NCI-H82 (cell line): ENCODE measurements around the gene HNRNPR.
A peak's percentile ranks its signal among the peaks of the same experiment; 100 is the strongest.

ENCODE experiments used
- DNase-seq: peaks from one replicate; lab custom pipeline; 2025; lab: John Stamatoyannopoulos, UW

Gene HNRNPR

DNA sequence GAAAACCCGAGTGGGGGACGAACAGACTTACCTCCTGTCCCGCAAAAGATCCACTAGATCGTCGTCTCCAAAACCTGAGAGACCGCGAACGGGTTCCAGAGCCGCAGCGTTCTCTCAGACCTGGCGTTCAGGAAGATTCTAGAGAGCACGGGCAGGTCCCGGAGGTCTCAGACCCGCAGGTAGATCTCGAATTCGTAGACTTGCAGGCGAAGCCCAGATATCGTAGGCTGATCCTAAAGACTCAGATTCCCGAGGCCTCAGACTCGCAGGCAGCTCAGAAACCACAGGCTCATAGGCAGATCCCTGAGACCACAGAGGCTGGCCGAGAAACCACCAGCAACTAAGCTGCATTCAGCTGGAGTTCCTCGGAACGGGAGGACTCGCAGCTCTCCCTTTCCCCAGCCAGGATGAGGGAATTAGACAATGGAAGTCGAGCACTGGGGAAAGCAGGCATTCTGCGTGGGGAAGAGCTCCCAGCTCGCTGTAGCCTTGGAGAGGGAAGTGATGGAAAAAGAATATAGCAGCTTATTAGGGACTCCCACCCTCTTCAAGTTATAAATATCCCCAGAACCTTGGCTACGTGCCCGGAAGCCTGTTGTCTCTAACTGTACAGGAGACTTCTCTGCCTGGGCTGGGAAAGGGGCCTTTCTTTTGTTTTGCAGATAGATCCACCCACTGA is 25.4 kb upstream of the HNRNPR start, which contains the start of gene ZNF436:
Gene ZNF436, minus strand, starts transcription at position 502 of the 679 bp plus-strand sequence. CDS start 1,831 bp downstream, outside the sequence.
- peak; percentile 91 for DNase-seq

DNA sequence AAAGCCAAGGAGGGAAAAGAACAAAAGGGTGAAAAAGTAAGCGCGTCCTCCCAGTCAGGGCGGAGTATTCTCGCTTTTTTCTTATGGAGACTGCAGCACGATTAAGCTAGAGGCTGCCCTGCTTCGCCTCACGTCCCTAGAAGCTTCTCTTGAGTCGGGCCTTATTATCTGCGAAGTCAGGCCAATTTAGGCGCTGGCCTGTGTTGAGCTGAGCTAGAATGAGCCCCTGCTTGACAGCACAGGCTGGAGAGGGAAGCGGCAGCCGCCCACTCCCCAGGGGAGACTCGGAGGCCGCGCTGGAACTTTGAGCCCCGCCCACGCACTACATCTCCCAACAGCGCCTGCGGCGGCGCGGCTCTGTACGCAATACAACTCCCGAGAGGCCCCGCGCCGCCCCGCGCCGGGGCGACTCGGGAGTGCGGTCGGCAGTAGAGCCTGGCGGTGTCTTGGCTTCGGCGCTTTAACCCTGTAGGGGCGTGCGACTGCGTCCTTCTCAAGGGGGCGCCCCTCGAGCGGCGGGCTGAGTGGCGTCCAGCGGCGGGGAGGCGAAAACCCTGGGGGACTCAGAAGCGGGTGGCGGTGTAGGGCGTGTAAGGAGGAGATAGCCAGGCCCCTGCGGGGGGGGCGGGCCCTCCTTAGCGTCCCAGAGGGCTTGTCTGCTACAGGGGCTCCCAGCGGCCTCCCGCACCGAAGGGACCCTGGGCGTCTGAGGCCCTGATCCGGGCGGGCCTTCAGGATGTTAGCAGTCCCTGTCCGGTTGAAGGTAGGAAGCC is 24.7 kb upstream of the HNRNPR start:
- DNase-seq: peak; percentile 98

DNA sequence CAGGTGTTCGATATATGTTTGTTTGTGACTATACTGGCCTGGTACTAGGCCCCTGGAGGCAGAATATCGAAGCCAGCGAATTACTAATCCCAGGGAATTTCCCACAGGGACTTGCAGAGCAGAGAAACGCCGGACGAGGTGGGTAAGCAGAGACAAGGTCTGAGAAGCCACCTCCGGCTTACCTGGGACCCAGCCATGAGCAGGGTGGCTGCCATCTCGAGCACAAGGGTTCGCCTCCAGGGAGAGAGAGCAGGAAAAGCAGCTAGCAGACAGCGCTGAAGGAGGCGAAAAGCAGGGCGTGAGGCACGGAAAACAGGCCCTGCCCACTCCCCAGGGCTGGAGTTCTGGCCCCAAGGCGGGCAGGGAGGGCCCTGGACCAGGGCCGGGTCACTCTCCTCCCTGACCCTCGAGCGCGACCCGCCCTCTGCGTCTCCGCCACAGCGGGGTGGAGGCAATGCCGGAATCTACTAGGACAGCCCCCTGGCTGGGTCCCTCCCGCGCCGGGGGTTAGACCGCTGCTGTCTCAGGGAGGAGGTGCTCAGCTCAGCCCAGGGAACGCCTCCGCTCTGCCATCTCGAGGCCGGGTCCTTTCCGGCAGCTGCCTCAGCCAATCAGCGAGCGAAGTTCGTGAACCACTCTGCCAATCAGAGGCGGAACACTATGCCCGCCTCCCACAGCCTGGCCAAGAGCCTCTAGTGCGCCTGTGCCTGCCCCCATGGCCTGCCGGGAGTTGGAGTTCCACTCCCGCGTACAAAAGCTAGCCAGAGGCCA is 23.9 kb upstream of the HNRNPR start:
- peak; percentile 100 for DNase-seq

DNA sequence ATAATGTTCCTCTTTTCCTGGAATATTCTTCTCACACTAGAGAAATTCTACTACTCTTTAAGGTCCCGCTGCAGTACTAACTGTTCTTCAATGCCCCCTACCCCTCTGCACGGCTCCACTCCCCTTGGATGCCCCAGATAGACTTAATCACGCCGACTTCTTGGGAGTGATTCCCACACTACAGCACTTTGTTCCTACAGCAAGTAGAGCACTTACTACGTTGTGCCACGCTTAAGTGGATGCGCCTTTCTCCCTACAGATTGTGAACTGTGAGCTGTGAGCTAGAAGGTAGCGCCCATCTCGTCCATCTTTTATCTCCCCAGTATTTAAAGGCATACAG is 23.3 kb upstream of the HNRNPR start:
- DNase-seq: peak; percentile 58

DNA sequence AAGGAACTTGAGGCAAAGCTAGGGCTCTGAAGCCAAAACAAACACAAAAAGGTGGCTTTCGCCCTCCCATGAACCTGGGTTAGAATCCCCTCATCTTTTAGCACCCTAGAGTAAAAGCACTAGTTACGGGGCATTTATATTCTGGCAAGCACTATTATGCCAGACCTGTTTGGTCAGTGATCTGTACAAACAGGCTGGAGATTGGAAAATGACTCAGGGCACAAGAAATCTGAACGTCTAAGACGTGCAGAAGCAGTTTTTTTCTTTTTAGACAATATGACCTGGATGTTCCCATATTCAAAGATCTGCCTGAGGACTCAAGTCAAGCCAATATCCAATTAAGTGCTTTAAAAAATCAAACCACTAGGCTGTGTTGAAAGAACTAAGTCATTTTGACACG is 22.5 kb upstream of the HNRNPR start:
- DNase-seq: no peak

DNA sequence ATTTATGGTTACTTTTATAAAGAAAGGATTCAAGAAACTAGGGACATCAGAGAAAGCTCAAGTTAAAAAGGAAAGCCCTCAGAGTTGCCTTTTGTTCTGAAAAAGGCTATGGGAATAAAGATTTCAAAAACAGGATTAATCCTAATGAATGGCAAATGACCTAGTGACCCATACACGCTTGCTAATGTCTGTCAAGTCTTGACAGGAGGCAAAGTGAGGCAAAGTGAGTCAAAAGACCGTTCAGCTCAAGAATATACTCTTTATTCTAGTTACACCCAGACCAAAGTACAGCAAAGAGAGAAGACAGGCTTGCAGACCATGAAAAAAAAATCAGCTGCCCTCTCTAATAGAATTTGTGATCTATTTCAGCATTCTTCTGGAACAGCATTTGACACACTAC is 22.1 kb upstream of the HNRNPR start:
- no peak for DNase-seq

DNA sequence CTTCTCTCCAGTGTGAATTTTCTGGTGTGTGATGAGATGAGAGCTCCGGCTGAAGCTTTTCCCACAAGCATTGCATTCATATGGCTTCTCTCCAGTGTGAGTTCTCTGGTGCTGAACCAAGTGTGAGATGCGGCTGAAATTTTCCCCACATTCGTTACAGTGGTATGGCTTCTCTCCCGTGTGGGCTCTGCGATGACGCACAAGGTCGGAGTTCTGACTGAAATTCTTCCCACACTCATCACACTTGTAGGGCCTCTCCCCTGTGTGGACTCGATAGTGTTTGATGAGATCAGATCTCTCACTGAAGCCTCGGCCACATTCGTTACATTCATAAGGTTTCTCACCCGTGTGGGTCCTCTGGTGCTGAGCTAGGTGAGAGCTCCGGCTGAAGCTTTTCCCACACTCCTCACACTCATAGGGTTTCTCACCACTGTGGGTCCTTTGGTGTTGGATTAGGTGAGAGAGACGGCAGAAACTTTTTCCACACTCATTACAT is 18.2 kb upstream of the HNRNPR start:
- peak; percentile 28 for DNase-seq

DNA sequence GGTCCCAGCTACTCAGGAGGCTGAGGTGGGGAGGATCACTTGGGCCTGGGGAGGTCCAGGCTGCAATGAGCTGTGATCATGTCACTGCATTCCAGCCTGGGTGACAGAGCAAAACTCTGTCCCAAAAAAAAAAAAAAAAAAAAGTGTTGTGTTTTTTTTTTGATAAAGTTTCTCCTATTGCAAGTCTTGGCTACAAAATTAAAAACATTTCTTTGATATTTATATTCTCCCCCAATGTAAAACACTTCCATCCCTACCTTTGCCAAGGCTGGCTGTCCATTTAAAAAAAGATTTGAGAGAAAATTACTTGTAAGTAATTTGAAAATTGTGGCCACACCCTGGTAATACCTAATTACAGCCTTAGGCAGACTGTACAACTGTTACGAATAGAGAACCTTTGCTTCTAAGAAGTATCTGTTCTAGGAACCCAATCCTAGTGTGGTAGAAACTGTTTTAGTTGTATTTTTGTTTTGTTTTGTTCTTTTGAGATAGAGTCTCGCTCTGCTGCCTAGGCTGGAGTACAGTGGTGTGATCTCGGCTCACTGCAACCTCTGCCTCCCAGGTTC is 14.3 kb upstream of the HNRNPR start:
- no peak for DNase-seq

DNA sequence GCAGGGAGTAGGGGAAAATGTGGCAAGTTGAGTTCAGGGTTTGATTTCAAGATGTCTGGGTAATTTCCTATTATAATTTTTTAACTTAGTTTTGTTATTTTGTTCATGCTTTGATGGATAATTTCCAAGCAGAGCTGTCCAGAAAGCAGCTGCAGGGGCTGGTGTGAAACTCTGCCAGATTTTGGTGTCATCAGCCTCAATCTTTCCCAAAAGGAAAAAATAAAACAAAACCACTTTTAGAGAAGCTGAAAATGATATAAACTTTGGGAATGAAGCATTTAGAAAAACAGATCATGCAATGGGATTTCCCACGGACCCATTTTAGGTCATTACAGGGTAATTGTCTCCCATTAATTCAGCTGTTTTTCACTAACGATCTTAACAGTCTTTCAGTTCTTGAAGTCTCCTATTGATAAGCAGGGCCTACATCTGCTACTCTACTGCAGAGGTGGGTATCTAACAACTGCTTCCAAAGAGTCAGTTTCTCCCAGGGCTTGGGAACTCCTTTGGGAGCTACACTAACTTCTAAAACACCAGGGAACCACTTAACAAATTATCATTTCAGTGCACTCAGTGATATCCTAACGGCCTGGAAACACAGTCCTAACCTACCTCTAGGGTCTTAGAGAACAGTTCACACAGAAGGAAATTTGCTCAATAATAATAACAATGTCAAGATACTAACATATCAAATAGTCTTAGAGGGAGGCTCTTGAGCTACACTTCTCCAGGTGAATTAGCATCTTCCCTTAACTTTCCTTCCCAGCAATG is 13.2 kb upstream of the HNRNPR start:
- no peak for DNase-seq

DNA sequence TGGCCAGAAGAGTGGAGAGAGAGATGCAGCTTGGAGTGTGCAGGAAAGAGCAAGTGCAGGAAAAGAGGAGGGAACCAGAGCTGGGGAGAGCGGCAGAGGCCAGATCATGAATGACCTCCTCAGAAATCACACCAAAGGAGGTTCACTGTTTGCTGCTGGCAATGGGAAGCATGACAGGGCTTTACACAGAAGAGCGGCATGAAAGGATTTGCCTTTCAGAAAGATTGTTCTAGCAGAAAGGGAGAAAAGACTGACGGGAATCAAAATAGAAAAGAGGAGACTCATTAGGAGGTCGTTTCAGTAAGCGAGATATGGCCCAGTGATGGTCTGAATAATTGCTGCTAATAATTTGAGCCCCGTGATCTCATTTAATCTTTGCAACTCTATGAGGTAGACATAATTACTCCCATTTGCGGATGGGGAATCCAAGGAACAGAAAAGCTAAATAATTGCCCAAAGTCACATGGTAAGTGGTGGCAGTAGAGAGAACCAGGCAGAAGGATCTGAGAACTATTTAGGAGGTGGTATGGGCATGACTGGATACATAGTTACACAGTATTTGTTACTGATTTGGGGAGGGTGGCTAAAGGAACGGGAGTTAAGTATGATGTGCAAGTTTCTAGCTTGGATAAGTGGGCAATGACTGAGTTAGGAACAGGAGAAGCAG is 12.5 kb upstream of the HNRNPR start:
- DNase-seq: no peak

DNA sequence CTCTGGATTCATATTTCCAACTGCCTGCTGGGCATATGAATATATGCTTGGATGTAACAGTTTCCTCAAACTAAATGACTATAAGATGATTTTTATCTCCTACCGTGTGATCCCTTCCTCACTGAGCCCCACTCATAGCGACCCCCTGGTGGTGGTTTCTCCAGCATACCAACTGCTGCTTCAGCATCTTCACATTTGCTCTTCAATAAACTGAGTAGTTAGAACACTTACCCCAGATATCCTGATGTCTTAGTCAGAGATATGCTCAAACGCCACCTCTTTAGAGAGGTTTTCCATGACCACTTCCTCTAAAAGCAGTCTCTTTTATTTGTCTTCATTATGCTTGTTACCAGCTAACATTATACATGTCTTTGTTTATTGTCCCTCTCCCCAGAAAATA is 10.2 kb upstream of the HNRNPR start:
- no peak for DNase-seq

DNA sequence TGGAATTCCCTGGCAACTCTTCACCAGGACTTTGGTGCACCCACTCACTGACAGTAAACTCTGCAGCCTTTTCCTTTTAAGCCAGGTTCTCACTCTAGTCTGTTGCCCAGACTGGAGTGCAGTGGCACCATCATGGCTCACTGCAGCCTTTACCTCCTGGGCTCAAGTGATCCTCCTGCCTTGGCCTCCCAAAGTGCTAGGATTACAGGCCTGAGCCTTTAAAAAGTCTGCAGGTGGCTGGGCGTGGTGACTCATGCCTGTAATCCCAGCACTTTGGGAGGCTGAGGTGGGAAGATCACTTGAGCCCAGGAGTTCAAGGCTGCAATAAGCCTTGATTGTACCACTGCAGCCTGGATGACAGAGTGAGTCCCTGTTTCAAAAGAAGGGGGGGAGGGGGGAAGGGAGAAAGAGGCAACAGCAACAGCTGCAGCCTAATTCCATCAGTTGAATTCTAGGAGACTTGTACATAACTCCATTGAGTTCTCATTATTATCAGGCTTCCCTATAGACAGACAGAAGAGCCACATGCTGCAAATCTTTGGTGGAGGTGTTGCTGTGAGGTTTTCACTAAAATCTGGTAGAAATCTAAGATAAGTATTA is 8.1 kb upstream of the HNRNPR start:
- DNase-seq: peak; percentile 75

DNA sequence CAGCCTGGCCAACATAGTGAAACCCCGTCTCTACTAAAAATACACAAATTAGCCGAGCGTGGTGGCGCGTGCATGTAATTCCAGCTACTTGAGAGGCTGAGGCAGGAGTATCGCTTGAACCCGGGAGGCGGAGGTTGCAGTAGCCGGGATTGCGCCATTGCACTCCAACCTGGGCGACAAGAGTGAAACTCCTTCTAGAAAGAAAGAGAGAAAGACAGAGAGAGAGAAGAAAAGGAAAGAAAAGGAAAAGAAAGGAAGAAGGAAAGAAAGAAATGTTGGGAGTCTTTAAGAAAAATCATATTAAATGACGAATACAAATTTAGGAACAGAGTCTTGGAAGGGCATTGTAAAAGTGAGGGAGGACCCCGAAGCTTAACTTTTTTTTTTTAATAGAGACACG is 1.8 kb upstream of the HNRNPR start:
- no peak for DNase-seq

DNA sequence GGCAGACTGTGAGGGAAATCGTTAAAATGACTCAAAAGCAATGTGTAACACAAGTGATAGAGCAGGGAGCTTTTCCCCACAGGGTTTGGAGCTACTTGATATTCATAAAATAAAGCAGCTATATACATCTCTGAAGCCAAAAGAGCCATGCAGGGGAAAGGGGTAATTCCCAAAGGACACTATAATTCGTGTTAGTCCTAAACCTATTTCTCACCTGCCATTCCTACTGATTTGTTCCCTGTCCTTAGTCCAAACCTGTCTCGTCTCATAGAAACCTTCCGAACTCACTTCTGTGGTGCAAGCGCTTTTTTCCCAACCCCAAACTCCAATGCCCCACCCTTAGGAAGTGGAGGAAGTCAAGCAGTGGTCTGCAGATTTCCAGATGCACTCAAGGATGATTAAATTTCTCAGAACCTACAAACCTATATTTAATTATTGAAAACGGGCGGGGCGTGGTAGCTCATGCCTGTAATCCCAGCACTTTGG is 946 bp upstream of the HNRNPR start:
- peak; percentile 75 for DNase-seq

DNA sequence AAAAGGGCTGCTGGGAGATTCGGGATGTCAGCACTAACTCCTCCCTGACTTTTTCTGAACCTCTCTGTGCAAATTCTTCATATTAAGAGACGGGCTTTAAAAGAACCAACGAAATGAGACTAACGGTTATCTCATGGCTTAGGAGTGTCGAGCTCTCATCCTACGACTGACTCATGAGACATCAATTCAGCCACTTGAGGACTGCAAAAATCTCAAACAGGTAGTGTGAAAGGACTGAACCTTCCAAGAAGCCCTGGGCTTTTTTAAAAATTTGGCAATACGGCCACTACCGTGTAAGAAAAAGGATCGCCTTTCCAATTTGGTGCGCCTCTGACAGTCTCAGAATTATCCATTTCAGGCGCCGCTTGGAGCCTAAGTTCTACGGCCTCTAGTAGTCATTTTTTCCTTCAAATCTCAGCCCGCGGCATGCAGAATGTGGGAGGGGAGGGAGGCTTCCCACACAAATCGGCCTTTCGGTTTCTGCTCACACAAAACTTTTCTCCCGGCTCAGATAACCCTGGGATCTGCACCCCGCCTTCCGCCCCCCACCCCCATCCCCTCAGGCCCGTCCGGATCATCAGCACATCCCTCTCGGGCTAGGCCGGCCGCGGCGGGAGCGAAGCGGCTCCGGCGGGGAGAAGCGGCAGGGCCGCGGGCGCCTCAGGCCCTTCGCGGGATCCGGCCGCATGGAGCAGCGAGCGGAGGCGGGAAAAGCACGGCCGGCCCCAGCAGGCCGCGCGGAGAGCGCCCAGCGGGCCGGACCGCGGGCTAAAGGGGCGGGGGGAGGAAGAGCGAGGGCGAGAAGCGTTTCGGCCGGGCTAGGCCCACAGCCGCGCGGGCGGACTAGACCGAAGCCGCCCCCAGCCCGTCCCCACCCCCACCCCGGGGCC is 618 bp downstream of the HNRNPR start:
- DNase-seq: peak; percentile 66

DNA sequence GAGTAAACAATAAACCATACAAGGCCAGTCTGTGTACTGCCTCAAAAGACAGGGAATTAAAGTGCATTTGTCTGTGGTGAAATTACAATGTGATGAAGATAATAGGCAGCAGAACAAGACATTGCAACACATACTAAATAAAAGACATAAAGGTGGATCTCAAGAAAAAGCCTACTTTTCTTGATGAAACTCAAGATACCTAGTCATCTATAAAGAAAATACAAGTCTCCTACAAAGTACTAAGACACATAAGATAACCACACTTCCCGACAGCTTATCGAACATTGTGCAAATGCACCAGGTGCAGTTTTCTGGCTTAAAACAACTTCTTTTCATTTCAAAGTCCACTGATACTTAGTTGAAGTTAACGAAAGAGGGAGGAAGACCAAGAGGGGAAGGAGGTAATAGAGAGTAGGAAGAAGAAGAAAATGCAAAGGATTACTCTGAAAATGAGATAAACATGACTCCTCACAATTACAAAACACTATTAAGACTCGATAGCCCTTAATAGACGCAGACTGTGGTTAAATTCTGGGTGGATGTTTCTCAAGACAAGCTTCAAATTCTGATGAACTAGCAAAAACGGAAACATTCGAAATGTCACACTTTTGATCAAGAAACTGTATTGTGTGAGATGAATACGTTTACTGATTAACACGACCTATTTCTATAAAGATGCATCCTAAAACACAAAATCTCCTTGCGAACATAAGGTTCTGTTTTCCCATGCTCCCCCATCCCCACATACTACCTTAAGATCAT is 2.0 kb downstream of the HNRNPR start:
- no peak for DNase-seq

DNA sequence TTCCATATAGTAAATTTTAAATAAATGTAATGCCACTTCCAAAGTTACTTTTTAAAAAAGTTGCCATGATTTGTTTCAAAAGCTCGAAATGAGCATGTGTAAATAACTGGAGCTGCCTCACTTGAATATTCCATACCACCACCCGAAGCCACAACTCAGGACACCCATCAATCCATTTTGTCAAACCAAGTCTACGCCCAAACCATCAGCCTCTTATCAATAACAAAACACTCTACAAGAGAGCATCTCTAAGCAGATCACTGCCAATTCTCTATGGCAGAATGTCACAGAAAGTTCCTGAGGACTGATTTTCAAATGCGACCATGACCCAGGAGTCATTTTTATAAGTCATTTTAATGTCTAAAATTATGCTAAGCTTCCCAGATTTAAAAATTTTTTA is 4.5 kb downstream of the HNRNPR start:
- no peak for DNase-seq

DNA sequence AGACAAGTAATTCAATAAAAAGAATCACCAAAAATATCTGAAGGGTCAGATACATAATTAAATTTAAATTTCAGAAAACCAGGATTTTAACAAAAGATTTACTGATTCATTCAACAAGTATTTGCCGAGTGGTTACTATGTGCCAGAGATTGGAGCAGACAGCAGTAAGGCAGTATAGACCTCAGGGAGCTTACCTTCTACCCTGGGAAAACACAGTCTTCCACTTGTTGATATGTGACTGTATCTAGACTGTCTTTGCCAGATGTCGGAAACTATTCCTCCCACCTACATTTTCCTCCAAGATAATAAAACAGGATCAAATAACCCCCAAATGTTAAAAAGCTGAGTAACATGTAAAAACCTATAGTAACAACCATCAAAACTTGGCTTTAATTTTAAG is 6.2 kb downstream of the HNRNPR start:
- no peak for DNase-seq

DNA sequence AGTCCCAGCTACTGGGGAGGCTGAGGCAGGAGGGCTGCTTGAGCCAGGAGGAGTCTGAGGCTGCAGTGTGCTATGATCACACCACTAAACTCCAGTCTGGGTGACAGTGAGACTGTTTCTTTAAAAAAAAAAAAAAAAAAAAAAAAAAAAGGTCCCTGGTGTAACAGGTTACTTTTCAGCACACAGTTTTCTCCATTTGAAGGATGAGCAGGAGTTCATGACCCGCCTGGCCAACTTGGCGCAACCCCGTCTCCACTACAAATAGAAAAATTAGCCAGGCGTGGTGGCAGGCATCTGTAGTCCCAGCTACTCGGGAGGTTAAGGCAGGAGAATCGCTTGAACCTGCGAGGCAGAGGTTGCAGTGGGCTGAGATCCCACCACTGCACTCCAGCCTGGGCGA is 12.4 kb downstream of the HNRNPR start:
- DNase-seq: no peak
